Gastrocnemius medialis (tissue), 4 donors: Measurements from ENCODE around the gene KIDINS220.

Experiments used
- POLR2A ChIP-seq, 2 donors: fragments of 450-650 bp; IDR thresholded peaks; one replicate each; pipeline ENCODE4 v1.6.1; 2017; ENCODE audit warnings: antibody characterized with exemption in 2 of 2, mild to moderate bottlenecking in 2 of 2, moderate library complexity in 2 of 2
- TF ChIP-seq, protein P1 (sequence below), 5 experiments: fragments of 450-650 bp in 3 of 5; fragments of 200-600 bp in 2 of 5; sonication (generic) in 2 of 5; IDR thresholded peaks in 4 of 5; conservative IDR thresholded peaks in 1 of 5; 1 replicate in 4 of 5; 2 replicates in 1 of 5; pipeline ENCODE4 v1.5.1; 2016 to 2019; ENCODE audit warnings: antibody characterized with exemption in 5 of 5, mild to moderate bottlenecking in 3 of 5, moderate library complexity in 3 of 5

GRCh38 chr2:8720741-8721140 is 116.7 kb downstream of the KIDINS220 start:
- TF ChIP-seq POLR2A (IDR thresholded peaks at IDR 0.05), result no peak
- TF ChIP-seq, protein P1, sequence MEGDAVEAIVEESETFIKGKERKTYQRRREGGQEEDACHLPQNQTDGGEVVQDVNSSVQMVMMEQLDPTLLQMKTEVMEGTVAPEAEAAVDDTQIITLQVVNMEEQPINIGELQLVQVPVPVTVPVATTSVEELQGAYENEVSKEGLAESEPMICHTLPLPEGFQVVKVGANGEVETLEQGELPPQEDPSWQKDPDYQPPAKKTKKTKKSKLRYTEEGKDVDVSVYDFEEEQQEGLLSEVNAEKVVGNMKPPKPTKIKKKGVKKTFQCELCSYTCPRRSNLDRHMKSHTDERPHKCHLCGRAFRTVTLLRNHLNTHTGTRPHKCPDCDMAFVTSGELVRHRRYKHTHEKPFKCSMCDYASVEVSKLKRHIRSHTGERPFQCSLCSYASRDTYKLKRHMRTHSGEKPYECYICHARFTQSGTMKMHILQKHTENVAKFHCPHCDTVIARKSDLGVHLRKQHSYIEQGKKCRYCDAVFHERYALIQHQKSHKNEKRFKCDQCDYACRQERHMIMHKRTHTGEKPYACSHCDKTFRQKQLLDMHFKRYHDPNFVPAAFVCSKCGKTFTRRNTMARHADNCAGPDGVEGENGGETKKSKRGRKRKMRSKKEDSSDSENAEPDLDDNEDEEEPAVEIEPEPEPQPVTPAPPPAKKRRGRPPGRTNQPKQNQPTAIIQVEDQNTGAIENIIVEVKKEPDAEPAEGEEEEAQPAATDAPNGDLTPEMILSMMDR (IDR thresholded peaks at IDR 0.05 in 4 of 5, conservative IDR thresholded peaks at IDR 0.05 in 1 of 5), result no peak
